ENCODE results near the gene PDZD2. TPM values are rescaled to one million over a fixed set of nuclear protein-coding genes. Genes with fewer than 3 reads are reported as not detected.

Gene PDZD2
- total RNA-seq, 1 experiment from 2014 or later = 0.37 TPM

- CTCF ChIA-PET = no interaction called here
- H3K79me2 ChIP-seq (ENCODE audit: insufficient read depth, low read length) = no peaks in the 10 kb centered on the region
Observed at GRCh38 chr5:31758803-31759425, 120.0 kb downstream of the PDZD2 start.

GRCh38 chr5:31759925-31760324 lies 121.0 kb downstream of the PDZD2 start:
- no peaks in the 10 kb centered on the region for H3K36me3 ChIP-seq (ENCODE audit: control insufficient read depth in 1 of 2, insufficient read depth in 2 of 2, low read length in 2 of 2)
- ChIA-PET RAD21 (ENCODE audit: low non-redundant PET in 1 of 2, low total read pairs in 2 of 2, uncharacterized antibody in 2 of 2, unreplicated experiment in 2 of 2) (no interaction called here), CTCF (no interaction called here), POLR2A (no interaction called here)
- no peak overlapping the region for H3K4me3 ChIP-seq (replicated peaks in 1 of 2; ENCODE audit: low read depth in 1 of 2, low read length in 2 of 2)
- ATAC-seq (no peak), DNase-seq (ENCODE audit: low read depth, low spot score) (no peak)
- no peak overlapping the region for H3K4me2 ChIP-seq (ENCODE audit: low read length)
- no peak overlapping the region for H3K9ac ChIP-seq (ENCODE audit: low read length)
- TF ChIP-seq CBX3 (IDR thresholded peaks at IDR 0.05; ENCODE audit: low read depth) (no peak), ZNF274 (IDR thresholded peaks at IDR 0.05; ENCODE audit: low read depth, low read length) (no peak), FOSL1 (IDR thresholded peaks at IDR 0.05; ENCODE audit: low read depth) (no peak), EZH2phosphoT487 (IDR thresholded peaks at IDR 0.05; ENCODE audit: borderline replicate concordance) (no peak), TCF7L2 (IDR thresholded peaks at IDR 0.05; ENCODE audit: borderline replicate concordance, extremely low read depth, insufficient read depth, insufficient read length) (no peak), JUND (IDR thresholded peaks at IDR 0.05) (no peak), ZBTB33 (IDR thresholded peaks at IDR 0.05; ENCODE audit: extremely low read depth, insufficient replicate concordance, low read length) (no peak), YY1 (IDR thresholded peaks at IDR 0.05; ENCODE audit: extremely low read depth, insufficient replicate concordance, low read depth, low read length) (no peak), EZH2 (IDR thresholded peaks at IDR 0.05) (no peak), ELF1 (IDR thresholded peaks at IDR 0.05; ENCODE audit: borderline replicate concordance, low read depth) (no peak), SP1 (IDR thresholded peaks at IDR 0.05; ENCODE audit: low read depth) (no peak)
- TF ChIP-seq, protein P1, sequence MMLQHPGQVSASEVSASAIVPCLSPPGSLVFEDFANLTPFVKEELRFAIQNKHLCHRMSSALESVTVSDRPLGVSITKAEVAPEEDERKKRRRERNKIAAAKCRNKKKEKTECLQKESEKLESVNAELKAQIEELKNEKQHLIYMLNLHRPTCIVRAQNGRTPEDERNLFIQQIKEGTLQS (IDR thresholded peaks at IDR 0.05) = no peak
- TF ChIP-seq, protein P2, sequence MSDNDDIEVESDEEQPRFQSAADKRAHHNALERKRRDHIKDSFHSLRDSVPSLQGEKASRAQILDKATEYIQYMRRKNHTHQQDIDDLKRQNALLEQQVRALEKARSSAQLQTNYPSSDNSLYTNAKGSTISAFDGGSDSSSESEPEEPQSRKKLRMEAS (IDR thresholded peaks at IDR 0.05) = no peak
- no peaks in the 10 kb centered on the region for H4K20me1 ChIP-seq (ENCODE audit: insufficient read depth)
- H2AFZ ChIP-seq (ENCODE audit: low read depth, low read length, poor library complexity, severe bottlenecking) = no peak overlapping the region
- H3K79me2 ChIP-seq (ENCODE audit: insufficient read depth, low read length) = no peaks in the 10 kb centered on the region
- peaks cover 3% of the 10 kb centered on the region; the same call in 1 of the 2 replicates for H3K27me3 ChIP-seq (ENCODE audit: insufficient read depth, low read length)
- no peaks in the 10 kb centered on the region for H3K4me1 ChIP-seq (ENCODE audit: control insufficient read depth in 1 of 2, insufficient read depth in 2 of 2, low read length in 2 of 2)
- H3K27ac ChIP-seq (ENCODE audit: low read depth, low read length) = no peak overlapping the region
- intact Hi-C loops (cut with micrococcal nuclease) = no loop called here
- no peaks in the 10 kb centered on the region for H3K9me2 ChIP-seq (ENCODE audit: insufficient read depth)
- H3K9me3 ChIP-seq (ENCODE audit: control insufficient read depth in 1 of 2, insufficient read depth in 1 of 2, low read depth in 1 of 2, low read length in 2 of 2) = no peaks in the 10 kb centered on the region
- BruUV-seq (replicated peaks) = no TSS peak

More at GRCh38 chr5:31758803-31759425, 120.0 kb downstream of the PDZD2 start:
- H3K27me3 ChIP-seq (ENCODE audit: insufficient read depth, low read length) = no peaks in the 10 kb centered on the region; the same call in 1 of the 2 replicates
- no peaks in the 10 kb centered on the region for H3K9me3 ChIP-seq (ENCODE audit: control insufficient read depth in 1 of 2, insufficient read depth in 1 of 2, low read depth in 1 of 2, low read length in 2 of 2)
- H3K27ac ChIP-seq (ENCODE audit: low read depth, low read length) = no peak overlapping the region
- no peak overlapping the region for H3K4me2 ChIP-seq (ENCODE audit: low read length)
- POLR2A ChIA-PET = no interaction called here
- DNase-seq (ENCODE audit: low read depth, low spot score) (no peak), ATAC-seq (no peak)
- no peak overlapping the region for H3K4me3 ChIP-seq (replicated peaks in 1 of 2; ENCODE audit: low read depth in 1 of 2, low read length in 2 of 2)
- no peak overlapping the region for H3K9ac ChIP-seq (ENCODE audit: low read length)
- no peaks in the 10 kb centered on the region for H4K20me1 ChIP-seq (ENCODE audit: insufficient read depth)
- intact Hi-C loops (cut with micrococcal nuclease) = no loop called here
- no peaks in the 10 kb centered on the region for H3K4me1 ChIP-seq (ENCODE audit: control insufficient read depth in 1 of 2, insufficient read depth in 2 of 2, low read length in 2 of 2)
- H2AFZ ChIP-seq (ENCODE audit: low read depth, low read length, poor library complexity, severe bottlenecking) = no peak overlapping the region
- RAD21 ChIA-PET (ENCODE audit: low non-redundant PET in 1 of 2, low total read pairs in 2 of 2, uncharacterized antibody in 2 of 2, unreplicated experiment in 2 of 2) = no interaction called here
- no TSS peak for BruUV-seq (replicated peaks)
- TF ChIP-seq ZNF274 (IDR thresholded peaks at IDR 0.05; ENCODE audit: low read depth, low read length) (no peak), RAD21 (IDR thresholded peaks at IDR 0.05; ENCODE audit: low read depth) (no peak), POLR2A (IDR thresholded peaks at IDR 0.05; ENCODE audit: borderline replicate concordance, extremely low read depth, insufficient read depth, insufficient read length) (no peak), SP1 (IDR thresholded peaks at IDR 0.05; ENCODE audit: low read depth) (no peak), EZH2phosphoT487 (IDR thresholded peaks at IDR 0.05; ENCODE audit: borderline replicate concordance) (no peak), POLR2AphosphoS5 (IDR thresholded peaks at IDR 0.05; ENCODE audit: low read depth, low read length) (no peak)
- TF ChIP-seq, protein P1 (IDR thresholded peaks at IDR 0.05) = no peak
- no peaks in the 10 kb centered on the region for H3K9me2 ChIP-seq (ENCODE audit: insufficient read depth)
- H3K36me3 ChIP-seq (ENCODE audit: control insufficient read depth in 1 of 2, insufficient read depth in 2 of 2, low read length in 2 of 2) = no peaks in the 10 kb centered on the region
